Thymus (tissue), 11 donors: ENCODE results near the gene CAPN10. TPM values are rescaled to one million over a fixed set of nuclear protein-coding genes. Genes with fewer than 3 reads are reported as not detected.
A peak's percentile ranks its signal among the peaks of the same experiment; 100 is the strongest.

Source experiments
- DNase-seq, 9 donors: peaks; one replicate each; pipeline ENCODE4 v3.0.0-alpha.2; 2013; ENCODE audit warnings: low spot score in 9 of 9, low read depth in 6 of 9, missing footprints in 1 of 9
- H3K27ac ChIP-seq, 2 donors: one replicate each; pipeline ENCODE4 v1.5.1; 2013; ENCODE audit warnings: control low read depth in 1 of 2, low read depth in 1 of 2, low read length in 1 of 2, mild to moderate bottlenecking in 1 of 2, moderate library complexity in 1 of 2
- H3K27me3 ChIP-seq, 2 donors: one replicate each; pipeline ENCODE4 v1.5.1; 2013; ENCODE audit warnings: low read length in 1 of 2; ENCODE audit not compliant: control insufficient read depth in 2 of 2, insufficient read depth in 1 of 2
- H3K36me3 ChIP-seq, 2 donors: one replicate each; pipeline ENCODE4 v1.5.1; 2013; ENCODE audit warnings: low read length in 1 of 2, mild to moderate bottlenecking in 1 of 2, moderate library complexity in 1 of 2; ENCODE audit not compliant: control insufficient read depth in 2 of 2, insufficient read depth in 2 of 2
- H3K4me1 ChIP-seq, 2 donors: one replicate each; pipeline ENCODE4 v1.5.1; 2013; ENCODE audit warnings: low read length in 2 of 2; ENCODE audit not compliant: control insufficient read depth in 2 of 2, insufficient read depth in 2 of 2
- H3K4me3 ChIP-seq, 2 donors: one replicate each; pipeline ENCODE4 v1.5.1; 2013; ENCODE audit warnings: low read length in 2 of 2, control low read depth in 1 of 2, mild to moderate bottlenecking in 1 of 2
- H3K9me3 ChIP-seq, 2 donors: one replicate each; pipeline ENCODE4 v1.5.1; 2013; ENCODE audit warnings: low read length in 1 of 2, mild to moderate bottlenecking in 1 of 2; ENCODE audit not compliant: control insufficient read depth in 2 of 2, insufficient read depth in 1 of 2
- WGBS: extraction: QIAGEN DNeasy Blood & Tissue Kit; methylation state at CpG from one replicate; pipeline ENCODE4 v1.1.7; 2013; 5-methylcytosine and 5-hydroxymethylcytosine counted together
- polyA plus RNA-seq: library from polyadenylated mRNA; stranded (reverse); fragments of 200-250 nt; gene quantifications from one replicate; pipeline ENCODE4 v1.2.3, GENCODE V29; 2013
- total RNA-seq: library from RNA; stranded (reverse); fragments of 120-200 nt; gene quantifications from one replicate; pipeline ENCODE4 v1.2.4, GENCODE V29; 2013
- donor health status: healthy.

CAPN10 gene
- total and polyA plus RNA-seq, 2 donors, result 34.1 to 67.0 TPM

DNA sequence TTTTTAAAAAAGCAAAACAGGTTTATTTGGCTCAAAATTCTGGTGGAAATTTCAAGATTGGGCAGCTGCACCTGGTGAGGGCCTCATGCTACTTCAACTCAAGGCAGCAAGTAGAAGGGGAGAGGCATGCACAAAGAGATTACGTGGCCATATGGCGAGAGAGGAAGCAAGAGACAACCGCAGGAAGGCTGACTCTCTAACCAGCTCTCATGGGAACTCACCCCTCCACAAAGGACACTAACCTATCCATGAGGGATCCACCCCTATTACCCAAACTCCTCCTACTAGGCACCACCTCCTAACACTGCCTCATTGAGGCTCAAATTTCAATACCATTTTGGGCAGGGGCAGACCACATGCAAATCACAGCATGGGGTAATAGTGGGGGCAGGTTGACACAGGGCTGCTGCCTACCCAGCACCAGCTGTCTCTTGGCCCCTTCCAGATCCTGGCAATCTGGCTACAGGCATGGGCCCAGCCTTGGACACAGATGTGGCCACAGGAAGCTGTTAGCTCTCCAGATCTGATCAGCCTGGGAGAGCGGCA, 2.0 kb upstream of the CAPN10 start:
- H3K27ac ChIP-seq, result no peak overlapping the region
- H3K9me3 ChIP-seq, result no peaks in the 10 kb centered on the region

DNA sequence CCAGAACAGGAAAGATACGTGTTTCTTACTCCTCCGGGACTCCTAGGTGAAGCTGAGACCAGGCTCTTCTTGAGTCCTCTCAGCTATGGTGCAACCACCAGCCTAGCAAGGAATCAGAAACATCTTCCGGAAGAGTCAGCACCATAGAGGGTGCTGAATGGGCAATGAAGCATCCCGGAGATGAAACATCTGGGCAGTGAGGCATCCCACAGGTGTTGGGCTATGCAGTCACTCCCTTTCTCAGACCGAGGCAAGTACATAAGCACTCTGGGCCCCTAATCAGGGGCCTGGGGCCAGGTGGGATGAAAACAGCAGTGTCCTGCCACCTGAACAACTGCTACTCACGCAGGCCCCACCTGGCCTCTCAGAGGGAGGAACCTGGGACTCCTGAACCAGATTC, 1.4 kb upstream of the CAPN10 start:
- H3K4me3 ChIP-seq, result peak overlapping the region in 1 of 2 donors; percentile 87
- no peaks in the 10 kb centered on the region for H3K27me3 ChIP-seq
- H3K27ac ChIP-seq, result no peak overlapping the region
- 96% methylated on average over 6 of the region's 6 CpGs for WGBS
- H3K36me3 ChIP-seq, result peaks cover 10 to 16% of the 10 kb centered on the region in 2 donors
- DNase-seq, result no peak
- peaks cover 29 to 35% of the 10 kb centered on the region in 2 donors for H3K4me1 ChIP-seq
- no peaks in the 10 kb centered on the region for H3K9me3 ChIP-seq

More for the DNA sequence above, 2.0 kb upstream of the CAPN10 start:
- WGBS, result 86% methylated on average over 4 of the region's 4 CpGs
- DNase-seq, result no peak
- peaks cover 29 to 41% of the 10 kb centered on the region in 2 donors for H3K4me1 ChIP-seq
- no peaks in the 10 kb centered on the region for H3K27me3 ChIP-seq
- H3K36me3 ChIP-seq, result peaks cover 4 to 13% of the 10 kb centered on the region in 2 donors
- no peak overlapping the region for H3K4me3 ChIP-seq

DNA sequence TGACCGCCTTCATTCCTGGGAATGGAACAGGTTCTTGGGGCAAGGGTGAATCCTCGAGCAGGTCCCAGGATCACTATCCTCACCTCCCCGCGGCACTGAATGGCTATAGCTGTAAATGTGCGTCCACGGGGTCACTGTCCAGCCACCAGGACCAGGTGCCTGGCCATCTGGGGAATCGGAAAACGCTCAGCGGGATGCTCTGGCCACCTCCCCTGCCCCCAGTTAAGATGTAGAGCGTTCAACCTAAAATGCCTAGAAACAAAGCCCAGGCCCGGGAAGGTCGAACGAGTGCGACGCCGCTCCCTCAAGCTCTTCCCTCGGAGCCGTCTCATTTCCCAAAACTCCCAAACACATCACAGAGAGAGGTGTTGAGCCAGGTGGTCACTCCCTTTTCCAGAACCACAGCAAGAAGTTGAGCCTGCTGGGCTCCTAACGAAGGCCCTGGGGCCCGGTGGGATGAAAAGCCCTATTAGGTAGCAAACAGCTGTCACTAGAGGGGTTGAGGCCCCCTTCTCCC, 795 bp upstream of the CAPN10 start:
- Histone ChIP-seq H3K9me3 (no peaks in the 10 kb centered on the region), H3K4me3 (peak overlapping the region; percentile 82 to 87), H3K27ac (peak overlapping the region; percentile 58 to 92), H3K36me3 (peaks cover 16 to 22% of the 10 kb centered on the region in 2 donors), H3K4me1 (peaks cover 29 to 31% of the 10 kb centered on the region in 2 donors), H3K27me3 (no peaks in the 10 kb centered on the region)
- WGBS, result 6% methylated on average over 20 of the region's 20 CpGs
- no peak for DNase-seq

DNA sequence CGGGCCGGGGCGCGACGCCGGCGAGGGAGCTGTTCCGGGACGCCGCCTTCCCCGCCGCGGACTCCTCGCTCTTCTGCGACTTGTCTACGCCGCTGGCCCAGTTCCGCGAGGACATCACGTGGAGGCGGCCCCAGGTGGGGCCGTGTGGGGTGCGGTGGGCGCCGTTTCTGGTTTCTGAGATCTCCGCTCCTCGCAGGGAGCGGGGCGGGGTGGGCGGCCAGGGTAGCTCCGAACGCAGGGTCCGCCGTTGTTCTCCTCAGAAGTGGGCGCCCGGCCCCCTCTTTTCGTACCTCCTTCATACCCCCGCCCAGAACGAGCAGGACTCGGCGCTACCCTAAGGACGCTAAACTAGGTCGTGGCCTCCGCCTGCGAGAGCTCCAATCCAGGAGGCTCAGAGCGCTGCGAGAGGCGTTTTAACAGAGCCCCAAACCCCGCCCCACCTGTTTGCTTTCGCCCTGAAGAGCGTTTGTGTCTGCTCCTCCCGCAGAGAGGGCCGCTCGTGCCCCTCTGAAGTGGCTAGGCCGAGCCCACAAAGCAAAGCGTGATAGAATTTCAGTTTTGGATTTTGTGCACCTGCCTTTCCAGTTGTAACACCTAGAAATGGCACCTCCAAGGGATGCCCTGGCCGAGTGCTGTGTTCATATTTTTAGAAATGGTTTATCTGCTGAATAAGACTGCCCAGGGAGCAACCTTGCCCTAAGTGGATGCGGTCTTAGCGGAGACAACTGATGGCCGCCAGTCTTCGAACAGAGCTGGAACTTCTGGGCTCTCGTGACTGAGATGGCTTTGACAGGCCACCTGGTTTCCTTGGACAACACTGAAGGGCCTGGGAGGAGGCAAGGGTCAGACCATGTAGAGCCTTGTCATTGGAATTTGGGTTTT, 626 bp downstream of the CAPN10 start:
- H3K4me1 ChIP-seq, result peaks cover 29 to 31% of the 10 kb centered on the region in 2 donors
- 5% methylated on average over 62 of the region's 62 CpGs for WGBS

DNA sequence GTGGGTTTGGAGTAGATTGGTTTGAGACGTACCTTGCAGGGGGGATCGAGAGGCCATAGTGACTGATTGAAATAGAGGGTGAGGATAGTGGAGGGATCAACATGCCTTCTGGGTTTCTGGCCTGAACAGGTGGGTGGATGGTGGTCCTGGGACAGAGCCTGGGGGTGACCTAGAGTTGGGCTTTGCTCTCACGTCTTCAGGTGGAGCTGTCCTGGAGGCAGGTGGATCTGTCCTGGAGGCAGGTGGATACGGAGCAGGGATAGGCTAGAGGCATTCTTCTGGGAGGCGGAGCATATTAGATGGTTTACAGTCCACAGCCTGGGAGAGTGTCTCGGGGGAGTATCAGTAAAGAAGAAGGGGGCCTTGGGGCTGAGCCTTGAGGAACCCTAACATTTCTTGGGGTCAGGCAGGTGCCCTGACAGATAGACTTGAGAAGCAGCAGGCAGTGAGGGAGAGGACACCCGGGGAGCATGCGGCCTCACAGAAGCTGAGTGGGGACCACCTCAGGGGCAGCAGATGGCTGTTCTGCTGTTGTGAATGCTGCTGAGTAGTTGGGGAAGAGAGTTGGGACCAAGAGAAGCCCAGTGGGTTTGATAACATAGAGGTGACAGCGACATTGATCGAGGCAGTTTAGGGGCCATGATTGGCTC, 1.6 kb downstream of the CAPN10 start:
- no peaks in the 10 kb centered on the region for H3K27me3 ChIP-seq
- no peak overlapping the region for H3K27ac ChIP-seq
- H3K4me3 ChIP-seq, result peak overlapping the region in 1 of 2 donors; percentile 87
- H3K4me1 ChIP-seq, result peaks cover 29 to 31% of the 10 kb centered on the region in 2 donors
- no peaks in the 10 kb centered on the region for H3K9me3 ChIP-seq
- no peak for DNase-seq
- WGBS, result 93% methylated on average over 10 of the region's 10 CpGs
- peaks cover 40 to 43% of the 10 kb centered on the region in 2 donors for H3K36me3 ChIP-seq

More for the DNA sequence above, 626 bp downstream of the CAPN10 start:
- H3K36me3 ChIP-seq, result peaks cover 30 to 36% of the 10 kb centered on the region in 2 donors
- H3K27ac ChIP-seq, result peak overlapping the region; percentile 84 to 92
- H3K9me3 ChIP-seq, result no peaks in the 10 kb centered on the region
- DNase-seq, result peak in 7 of 9 donors; percentile 37 to 83 (median 65)
- H3K27me3 ChIP-seq, result no peaks in the 10 kb centered on the region
- H3K4me3 ChIP-seq, result peak overlapping the region; percentile 82 to 87

DNA sequence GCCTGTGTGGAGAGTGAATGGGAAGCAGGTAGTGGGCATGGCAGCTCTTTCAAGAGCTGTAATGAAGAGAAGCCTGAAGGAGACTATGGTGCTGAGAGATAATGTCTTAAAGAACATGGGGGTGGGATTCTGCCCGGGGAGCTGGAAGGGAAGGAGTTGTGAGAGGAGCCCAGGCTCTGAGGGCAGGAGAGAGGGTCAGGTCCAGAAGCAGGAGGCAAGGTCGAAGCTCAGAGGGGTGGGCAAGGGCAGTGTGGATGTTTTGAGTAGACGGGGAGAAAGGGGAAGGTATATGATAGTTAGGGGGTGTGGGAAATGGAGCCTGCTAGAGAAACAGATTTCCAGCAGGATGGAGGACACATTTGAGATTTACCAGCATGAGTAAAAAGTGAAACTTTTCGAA, 2.1 kb downstream of the CAPN10 start:
- Histone ChIP-seq H3K9me3 (no peaks in the 10 kb centered on the region), H3K27me3 (no peaks in the 10 kb centered on the region), H3K36me3 (peaks cover 43 to 46% of the 10 kb centered on the region in 2 donors), H3K27ac (no peak overlapping the region), H3K4me3 (no peak overlapping the region), H3K4me1 (peaks cover 29 to 31% of the 10 kb centered on the region in 2 donors)
- no peak for DNase-seq
- 86% methylated on average over 4 of the region's 4 CpGs for WGBS

DNA sequence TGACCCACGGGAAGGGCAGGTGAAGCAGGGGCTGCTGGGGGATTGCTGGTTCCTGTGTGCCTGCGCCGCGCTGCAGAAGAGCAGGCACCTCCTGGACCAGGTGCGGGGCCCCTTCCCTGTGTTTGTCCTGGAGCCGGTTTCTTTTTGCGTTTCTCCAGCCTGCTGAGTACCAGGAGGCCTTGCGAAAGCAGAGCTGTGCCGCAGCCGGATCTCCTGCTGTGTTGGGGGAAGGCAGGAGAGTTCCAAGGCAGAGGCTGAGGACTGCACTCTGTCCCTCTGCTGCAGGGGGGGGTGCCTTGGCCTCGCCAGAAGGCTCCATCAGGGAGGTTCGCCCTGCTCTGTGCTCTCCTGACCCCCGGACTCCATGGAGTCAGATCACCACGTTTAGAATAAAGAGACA, 2.8 kb downstream of the CAPN10 start:
- Histone ChIP-seq H3K27ac (no peak overlapping the region), H3K36me3 (peaks cover 50 to 53% of the 10 kb centered on the region in 2 donors), H3K9me3 (no peaks in the 10 kb centered on the region), H3K4me3 (no peak overlapping the region), H3K4me1 (peaks cover 29 to 31% of the 10 kb centered on the region in 2 donors), H3K27me3 (no peaks in the 10 kb centered on the region)
- 94% methylated on average over 14 of the region's 14 CpGs for WGBS
- DNase-seq, result no peak

DNA sequence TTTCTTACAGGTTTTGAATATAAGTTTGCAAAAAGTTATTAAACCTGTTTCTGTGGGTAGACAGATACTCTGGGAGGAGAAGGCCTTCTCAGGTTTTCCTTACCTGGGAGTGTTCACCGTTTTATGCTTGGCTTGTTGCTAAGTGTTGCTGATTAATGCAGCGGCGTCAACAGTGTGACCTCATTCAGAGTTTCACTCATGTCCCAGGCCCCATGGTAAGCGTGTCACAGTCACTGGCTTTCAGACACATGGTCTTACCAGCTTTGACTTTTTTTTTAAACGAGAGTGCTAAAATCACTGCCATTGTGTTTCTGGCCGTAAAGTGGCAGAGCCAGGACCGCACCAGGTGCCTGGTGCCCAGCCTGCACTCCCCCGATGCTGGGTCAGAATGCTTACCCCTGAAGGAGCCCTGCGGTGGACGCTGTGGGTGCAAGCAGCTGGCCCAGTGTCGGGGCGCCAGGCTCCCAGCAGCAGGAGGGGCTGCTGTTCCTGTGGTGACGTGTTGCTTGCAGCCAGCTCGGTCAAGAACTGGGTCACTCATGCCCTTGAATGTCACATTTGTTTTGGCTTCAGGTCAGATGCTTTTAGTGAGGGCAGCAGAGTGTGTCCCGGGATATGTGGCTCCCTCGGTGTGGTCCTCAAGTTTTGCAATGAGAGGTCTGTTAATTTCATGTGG, 3.5 kb downstream of the CAPN10 start:
- H3K36me3 ChIP-seq, result peaks cover 56% of the 10 kb centered on the region in 2 donors
- H3K27me3 ChIP-seq, result no peaks in the 10 kb centered on the region
- no peak overlapping the region for H3K27ac ChIP-seq
- no peak for DNase-seq
- WGBS, result 95% methylated on average over 16 of the region's 16 CpGs
- H3K4me1 ChIP-seq, result peaks cover 23 to 27% of the 10 kb centered on the region in 2 donors
- H3K9me3 ChIP-seq, result no peaks in the 10 kb centered on the region
- H3K4me3 ChIP-seq, result no peak overlapping the region
